Mesenchymal stem cell (in vitro differentiated cells and primary cell): ENCODE measurements around the gene ARL4D.
A peak's percentile ranks its signal among the peaks of the same experiment; 100 is the strongest.

Experiments used
- DNase-seq: peaks from one replicate; pipeline ENCODE4 v3.0.0-alpha.2; 2013
- H2AFZ ChIP-seq: one replicate; pipeline ENCODE4 v1.6.1; 2013; ENCODE audit warnings: low read depth, mild to moderate bottlenecking, control low read depth, inconsistent platforms, low read length, moderate library complexity
- H2AK5ac ChIP-seq: 2 replicates; pipeline ENCODE4 v1.6.1; 2013; ENCODE audit warnings: low read length, moderate library complexity, mild to moderate bottlenecking, inconsistent platforms; ENCODE audit not compliant: severe bottlenecking
- H2BK120ac ChIP-seq: one replicate; pipeline ENCODE4 v1.6.1; 2013; ENCODE audit warnings: low read depth, mild to moderate bottlenecking, inconsistent platforms, low read length, moderate library complexity
- H2BK12ac ChIP-seq, 2 experiments: one replicate each; pipeline ENCODE4 v1.6.1; 2013; ENCODE audit warnings: inconsistent platforms in 2 of 2, low read length in 2 of 2, mild to moderate bottlenecking in 2 of 2, moderate library complexity in 2 of 2, control low read depth in 1 of 2
- H2BK15ac ChIP-seq: one replicate; pipeline ENCODE4 v1.6.1; 2013; ENCODE audit warnings: mild to moderate bottlenecking, low read depth, inconsistent platforms; ENCODE audit not compliant: poor library complexity, severe bottlenecking
- H2BK5ac ChIP-seq: 2 replicates; pipeline ENCODE4 v1.6.1; 2013; ENCODE audit warnings: low read depth, mild to moderate bottlenecking, low read length, control low read depth, inconsistent platforms; ENCODE audit not compliant: poor library complexity, severe bottlenecking
- H3K14ac ChIP-seq, 2 experiments: one replicate each; pipeline ENCODE4 v1.6.1; 2013; ENCODE audit warnings: inconsistent platforms in 2 of 2, low read length in 2 of 2, control low read depth in 1 of 2, mild to moderate bottlenecking in 1 of 2, moderate library complexity in 1 of 2
- H3K18ac ChIP-seq, 2 experiments: one replicate each; pipeline ENCODE4 v1.6.1; 2013; ENCODE audit warnings: inconsistent platforms in 2 of 2, low read length in 2 of 2, control low read depth in 1 of 2, low read depth in 1 of 2, mild to moderate bottlenecking in 1 of 2
- H3K23ac ChIP-seq, 2 experiments: one replicate each; pipeline ENCODE4 v1.6.1; 2013; ENCODE audit warnings: inconsistent platforms in 2 of 2, low read length in 2 of 2, mild to moderate bottlenecking in 2 of 2, moderate library complexity in 2 of 2, control low read depth in 1 of 2
- H3K27ac ChIP-seq: 2 replicates; pipeline ENCODE4 v1.5.1; 2013; ENCODE audit warnings: mild to moderate bottlenecking, moderate library complexity, low read length, control low read depth, inconsistent platforms; ENCODE audit not compliant: poor library complexity, severe bottlenecking
- H3K27me3 ChIP-seq, 2 experiments: 2 replicates each; pipeline versions ENCODE4 v1.6.1 to v1.7.0; 2013; ENCODE audit warnings: low read length in 2 of 2, mild to moderate bottlenecking in 2 of 2, moderate library complexity in 2 of 2, control low read depth in 1 of 2, inconsistent platforms in 1 of 2; ENCODE audit not compliant: control insufficient read depth in 1 of 2, insufficient read depth in 1 of 2
- H3K36me3 ChIP-seq, 2 experiments: 2 replicates each; pipeline versions ENCODE4 v1.6.1 to v1.7.0; 2013; ENCODE audit warnings: low read length in 2 of 2, control low read depth in 1 of 2, inconsistent platforms in 1 of 2, low read depth in 1 of 2, mild to moderate bottlenecking in 1 of 2; ENCODE audit not compliant: insufficient read depth in 2 of 2, control insufficient read depth in 1 of 2
- H3K4ac ChIP-seq, 2 experiments: one replicate each; pipeline ENCODE4 v1.6.1; 2013; ENCODE audit warnings: inconsistent platforms in 2 of 2, low read length in 2 of 2, mild to moderate bottlenecking in 2 of 2, moderate library complexity in 2 of 2, control low read depth in 1 of 2, low read depth in 1 of 2
- H3K4me1 ChIP-seq: 2 replicates; pipeline ENCODE4 v1.6.1; 2013; ENCODE audit warnings: low read depth, low read length, control low read depth; ENCODE audit not compliant: control insufficient read depth, insufficient read depth
- H3K4me2 ChIP-seq: 2 replicates; pipeline ENCODE4 v1.6.1; 2013; ENCODE audit warnings: low read length, mild to moderate bottlenecking, inconsistent platforms; ENCODE audit not compliant: poor library complexity, severe bottlenecking
- H3K4me3 ChIP-seq, 2 experiments: 2 replicates each; pipeline versions ENCODE4 v1.5.1 to v1.7.0; 2013; ENCODE audit warnings: low read length in 2 of 2, mild to moderate bottlenecking in 2 of 2, control low read depth in 1 of 2, low read depth in 1 of 2; ENCODE audit not compliant: insufficient read depth in 1 of 2
- H3K79me1 ChIP-seq: replicated peaks from 2 replicates; pipeline ENCODE4 v1.6.1; 2013; ENCODE audit warnings: mild to moderate bottlenecking, control low read depth, low read length, inconsistent platforms; ENCODE audit not compliant: poor library complexity, severe bottlenecking
- H3K9ac ChIP-seq: 2 replicates; pipeline ENCODE4 v1.7.0; 2013; ENCODE audit warnings: mild to moderate bottlenecking, low read length, moderate library complexity
- H3K9me3 ChIP-seq: 2 replicates; pipeline ENCODE4 v1.7.0; 2013; ENCODE audit warnings: mild to moderate bottlenecking, low read length; ENCODE audit not compliant: control insufficient read depth
- H4K8ac ChIP-seq: one replicate; pipeline ENCODE4 v1.6.1; 2013; ENCODE audit warnings: inconsistent platforms, mild to moderate bottlenecking, low read length, moderate library complexity
- H4K91ac ChIP-seq: one replicate; pipeline ENCODE4 v1.6.1; 2013; ENCODE audit warnings: mild to moderate bottlenecking, low read length, inconsistent platforms
- WGBS: methylation state at CpG from one replicate; pipeline ENCODE4 v1.1.7; 2013; ENCODE audit warnings: mixed read lengths; 5-methylcytosine and 5-hydroxymethylcytosine counted together

Gene ARL4D

DNA sequence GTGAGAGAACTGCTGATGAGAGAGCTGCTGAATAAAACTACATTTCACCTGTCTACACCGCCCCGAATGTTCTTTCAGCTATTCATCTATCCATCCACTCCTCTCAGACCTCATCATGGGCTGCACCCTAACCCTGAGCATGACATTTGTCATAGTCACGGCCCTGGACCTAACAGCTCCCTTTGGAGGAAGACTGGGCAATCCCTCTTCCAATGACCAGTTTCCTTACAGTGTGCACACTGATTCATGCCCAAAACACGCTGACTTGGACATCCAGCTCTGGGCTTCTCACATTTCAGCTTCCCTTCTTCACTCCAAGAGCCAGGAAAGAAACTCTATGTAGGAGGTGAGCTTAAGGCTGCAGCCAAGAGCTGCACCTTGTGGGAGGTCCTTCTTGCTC, 41.8 kb upstream of the ARL4D start:
- H2BK5ac ChIP-seq = no peak overlapping the region
- 84% methylated on average over 4 of the region's 4 CpGs for WGBS
- H3K4ac ChIP-seq = no peak overlapping the region
- H2BK12ac ChIP-seq = no peak overlapping the region
- no peak overlapping the region for H2BK120ac ChIP-seq
- H2AFZ ChIP-seq = no peak overlapping the region
- no peaks in the 10 kb centered on the region for H3K79me1 ChIP-seq
- H3K27ac ChIP-seq = peak overlapping the region; percentile 28
- peak overlapping the region; percentile 33 for H3K9ac ChIP-seq
- H3K36me3 ChIP-seq = no peaks in the 10 kb centered on the region
- peaks cover 9% of the 10 kb centered on the region for H3K4me1 ChIP-seq
- H3K23ac ChIP-seq = no peak overlapping the region
- no peak overlapping the region for H3K18ac ChIP-seq
- DNase-seq = peak; percentile 72
- peak overlapping the region in 1 of 2 experiments; percentile 28 for H3K4me3 ChIP-seq
- H3K4me2 ChIP-seq = peak overlapping the region; percentile 25
- no peak overlapping the region for H4K91ac ChIP-seq
- no peak overlapping the region for H3K14ac ChIP-seq
- H2AK5ac ChIP-seq = no peak overlapping the region
- H2BK15ac ChIP-seq = no peak overlapping the region
- H4K8ac ChIP-seq = no peak overlapping the region
- no peaks in the 10 kb centered on the region for H3K27me3 ChIP-seq
- no peaks in the 10 kb centered on the region for H3K9me3 ChIP-seq

DNA sequence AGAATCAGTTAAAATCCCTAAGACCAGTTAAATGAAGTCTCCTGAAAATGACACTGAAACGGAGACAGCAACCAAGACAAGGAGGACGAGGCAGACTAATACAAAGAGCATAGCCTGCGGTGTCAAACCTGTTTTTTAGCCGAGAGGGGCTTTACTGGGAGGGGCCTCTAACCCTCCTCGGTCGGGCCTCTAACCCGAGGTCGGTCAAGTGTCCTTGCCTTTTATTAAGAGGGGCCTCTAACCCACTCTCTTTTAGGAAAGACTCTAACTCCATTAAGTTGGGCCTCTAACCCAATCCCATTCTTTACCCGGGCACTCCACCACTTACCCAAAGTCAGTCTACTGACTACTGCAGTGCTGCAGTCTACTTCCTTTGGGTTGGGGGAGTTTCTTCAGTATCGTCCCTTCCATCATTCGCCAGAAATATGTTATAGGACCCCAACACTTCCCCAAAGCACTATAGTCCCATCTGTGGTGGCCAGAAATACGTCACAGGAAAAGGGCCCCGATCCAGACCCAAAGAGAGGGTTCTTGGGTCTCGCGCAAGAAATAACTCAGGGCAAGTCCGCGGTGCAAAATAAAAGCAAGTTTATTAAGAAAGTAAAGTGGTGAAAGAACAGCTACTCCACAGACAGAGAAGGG, 39.2 kb upstream of the ARL4D start:
- WGBS = 81% methylated on average over 17 of the region's 17 CpGs

DNA sequence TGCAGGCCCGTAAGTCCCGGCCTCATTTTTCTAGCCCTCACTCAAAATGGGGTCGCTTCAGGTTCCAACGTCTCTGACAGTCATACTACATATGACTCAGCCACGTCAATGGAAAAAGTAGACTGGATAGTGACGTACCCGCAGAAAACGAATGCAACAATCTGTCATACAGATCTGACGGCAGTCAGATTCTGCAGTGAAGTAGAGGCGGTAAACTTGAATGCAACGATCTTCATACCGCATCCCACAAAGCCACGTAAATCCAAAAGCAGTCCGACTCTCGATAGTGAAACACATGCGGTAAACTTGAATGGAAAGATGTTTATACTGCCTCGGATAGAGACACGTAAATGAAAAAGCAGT, 38.4 kb upstream of the ARL4D start:
- H4K91ac ChIP-seq = no peak overlapping the region
- peak overlapping the region; percentile 80 for H3K4me2 ChIP-seq
- peak overlapping the region; percentile 99 for H3K9ac ChIP-seq
- H2AFZ ChIP-seq = peak overlapping the region; percentile 30
- H4K8ac ChIP-seq = peak overlapping the region; percentile 0
- H3K27me3 ChIP-seq = no peaks in the 10 kb centered on the region
- no peak overlapping the region for H2BK15ac ChIP-seq
- no peaks in the 10 kb centered on the region for H3K79me1 ChIP-seq
- peak overlapping the region in 1 of 2 experiments; percentile 79 for H3K4me3 ChIP-seq
- no peak overlapping the region for H2BK120ac ChIP-seq
- H3K14ac ChIP-seq = no peak overlapping the region
- peak overlapping the region; percentile 93 for H3K27ac ChIP-seq
- H2BK5ac ChIP-seq = no peak overlapping the region
- H3K4ac ChIP-seq = peak overlapping the region in 1 of 2 experiments; percentile 24
- no peak overlapping the region for H3K23ac ChIP-seq
- H3K36me3 ChIP-seq = no peaks in the 10 kb centered on the region
- DNase-seq = no peak
- WGBS = 7% methylated on average over 11 of the region's 18 CpGs
- peaks cover 9% of the 10 kb centered on the region for H3K4me1 ChIP-seq
- H2BK12ac ChIP-seq = peak overlapping the region in 1 of 2 experiments; percentile 72
- no peaks in the 10 kb centered on the region for H3K9me3 ChIP-seq
- peak overlapping the region; percentile 59 to 68 for H3K18ac ChIP-seq
- H2AK5ac ChIP-seq = no peak overlapping the region

More for the DNA sequence above, 39.2 kb upstream of the ARL4D start:
- Histone ChIP-seq H3K9ac (peak overlapping the region; percentile 99), H3K79me1 (no peaks in the 10 kb centered on the region), H3K18ac (no peak overlapping the region), H3K4ac (no peak overlapping the region), H3K23ac (no peak overlapping the region), H3K36me3 (no peaks in the 10 kb centered on the region), H4K91ac (no peak overlapping the region), H3K9me3 (no peaks in the 10 kb centered on the region), H3K14ac (no peak overlapping the region), H3K4me3 (peak overlapping the region in 1 of 2 experiments; percentile 79), H3K27me3 (no peaks in the 10 kb centered on the region), H3K4me1 (peaks cover 9% of the 10 kb centered on the region), H2BK5ac (no peak overlapping the region), H2BK12ac (no peak overlapping the region), H2AFZ (no peak overlapping the region), H2BK15ac (no peak overlapping the region), H2BK120ac (no peak overlapping the region), H3K4me2 (no peak overlapping the region), H4K8ac (peak overlapping the region; percentile 39), H2AK5ac (no peak overlapping the region), H3K27ac (no peak overlapping the region)
- DNase-seq = no peak

DNA sequence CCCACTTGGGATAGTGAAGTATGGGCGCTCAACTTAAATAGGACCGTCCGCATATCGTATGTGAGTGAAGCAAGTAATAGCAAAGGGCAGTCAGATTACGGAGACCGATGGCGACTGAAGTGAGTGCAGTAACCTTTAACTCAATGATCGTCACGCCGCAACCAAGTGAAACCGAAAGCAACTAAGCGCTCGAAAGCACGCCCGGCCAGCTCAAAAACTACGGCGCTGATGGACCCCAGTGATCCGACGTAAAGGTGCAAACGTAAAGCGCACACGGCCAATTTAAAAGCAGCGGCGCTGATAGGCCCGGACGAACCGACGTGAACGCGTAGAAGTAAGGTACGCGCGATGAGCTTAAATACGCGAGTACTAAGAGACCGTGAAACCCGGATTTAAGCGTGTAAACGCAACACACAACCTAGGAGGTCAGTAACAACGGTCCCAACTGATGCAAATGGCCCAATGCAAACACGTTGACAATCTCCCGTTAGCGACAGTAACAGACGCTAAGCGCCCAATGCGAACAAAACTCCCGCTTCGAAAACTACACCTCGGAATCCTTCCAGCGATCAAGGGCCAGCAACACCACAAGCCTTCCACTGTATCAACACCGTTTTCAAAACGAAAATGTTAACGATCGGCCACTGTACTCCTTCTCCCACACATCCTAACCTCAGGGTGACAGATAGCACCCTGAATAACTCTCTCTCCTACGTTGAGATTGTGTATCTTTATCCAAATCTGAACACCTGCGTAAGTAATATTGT, 37.9 kb upstream of the ARL4D start:
- Histone ChIP-seq H4K91ac (no peak overlapping the region), H4K8ac (peak overlapping the region; percentile 5), H2BK12ac (no peak overlapping the region), H3K9ac (peak overlapping the region; percentile 99), H3K27ac (peak overlapping the region; percentile 93), H2AFZ (peak overlapping the region; percentile 30), H3K36me3 (no peaks in the 10 kb centered on the region), H2BK15ac (peak overlapping the region; percentile 31), H3K27me3 (no peaks in the 10 kb centered on the region), H3K4me3 (peak overlapping the region in 1 of 2 experiments; percentile 79), H3K18ac (peak overlapping the region; percentile 59 to 69), H2BK5ac (peak overlapping the region; percentile 91), H3K4me2 (peak overlapping the region; percentile 80), H3K23ac (no peak overlapping the region), H3K4me1 (peaks cover 9% of the 10 kb centered on the region), H3K9me3 (no peaks in the 10 kb centered on the region), H2AK5ac (no peak overlapping the region), H3K79me1 (no peaks in the 10 kb centered on the region), H3K4ac (peak overlapping the region in 1 of 2 experiments; percentile 67), H2BK120ac (no peak overlapping the region), H3K14ac (peak overlapping the region in 1 of 2 experiments; percentile 41)
- DNase-seq = peak; percentile 100
- WGBS = under 1% methylated on average over 54 of the region's 56 CpGs
